CD4-positive, alpha-beta T cell treated with Interleukin-6 at 100 ng/mL for 8 hours (primary cell): ENCODE data around the gene KLHDC3.
A peak's percentile ranks its signal among the peaks of the same experiment; 100 is the strongest.

Experiments used
- DNase-seq: peaks from one replicate; pipeline ENCODE4 v3.0.0-alpha.2; 2020; ENCODE audit warnings: mixed read lengths, low spot score

Gene KLHDC3, protein sequence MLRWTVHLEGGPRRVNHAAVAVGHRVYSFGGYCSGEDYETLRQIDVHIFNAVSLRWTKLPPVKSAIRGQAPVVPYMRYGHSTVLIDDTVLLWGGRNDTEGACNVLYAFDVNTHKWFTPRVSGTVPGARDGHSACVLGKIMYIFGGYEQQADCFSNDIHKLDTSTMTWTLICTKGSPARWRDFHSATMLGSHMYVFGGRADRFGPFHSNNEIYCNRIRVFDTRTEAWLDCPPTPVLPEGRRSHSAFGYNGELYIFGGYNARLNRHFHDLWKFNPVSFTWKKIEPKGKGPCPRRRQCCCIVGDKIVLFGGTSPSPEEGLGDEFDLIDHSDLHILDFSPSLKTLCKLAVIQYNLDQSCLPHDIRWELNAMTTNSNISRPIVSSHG

DNA sequence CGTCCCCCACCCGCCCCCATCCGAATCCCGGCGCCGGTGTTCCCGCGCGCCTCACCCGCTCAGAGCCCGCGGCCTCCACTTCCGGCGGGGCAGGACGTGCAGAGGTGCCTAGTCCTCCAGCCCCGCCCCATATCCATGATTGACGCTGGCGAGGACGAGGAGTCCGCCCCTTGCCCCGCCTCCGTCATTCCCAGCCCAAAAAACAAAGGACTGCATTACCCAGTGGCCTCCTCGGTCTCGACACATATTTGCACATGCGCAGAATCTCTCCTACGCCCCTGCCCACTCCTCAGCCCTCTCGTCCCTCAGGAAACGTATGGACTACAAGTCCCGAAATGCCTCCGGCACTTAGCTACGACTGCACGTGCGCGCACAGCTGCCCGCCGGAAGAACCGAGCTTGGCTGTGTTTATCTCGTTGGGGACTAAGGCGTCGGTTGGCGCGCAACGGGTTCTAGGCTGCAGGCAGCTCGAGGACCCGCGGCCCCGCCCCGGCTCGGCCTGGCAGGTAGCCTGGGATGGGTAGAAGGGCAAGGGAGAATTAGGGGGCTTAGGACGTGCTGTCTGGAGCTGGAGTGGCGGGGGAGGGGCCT, at the start of gene KLHDC3, which contains the start of gene MEA1:
Gene KLHDC3 (plus strand): TSS at position 407 of the 591 bp plus-strand sequence. CDS start 2,944 bp downstream, outside the sequence.
Gene MEA1 (minus strand): TSS at position 104 of the 591 bp plus-strand sequence. CDS start 133 bp downstream, outside the sequence.
- DNase-seq = peak; percentile 100

DNA sequence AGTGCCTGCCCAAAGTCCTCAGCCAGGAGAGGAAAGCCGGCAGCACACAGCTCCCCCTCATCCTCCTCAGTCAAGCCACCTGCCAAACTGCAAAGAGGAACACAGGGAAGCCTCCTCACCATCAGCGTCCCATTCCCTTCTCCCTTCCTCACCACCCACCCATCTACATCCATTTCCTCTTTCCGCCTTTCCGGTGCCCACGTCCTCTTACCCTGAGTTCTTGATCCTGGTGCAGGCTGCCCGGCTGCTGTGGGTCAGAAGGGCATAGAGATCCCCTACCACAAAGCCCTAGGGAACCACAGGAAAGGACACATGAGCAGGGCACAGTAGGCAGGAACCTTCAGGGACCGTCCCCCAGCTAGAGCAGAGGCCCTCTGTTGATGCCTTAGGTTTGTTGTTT, 47.5 kb upstream of the KLHDC3 start:
- no peak for DNase-seq

DNA sequence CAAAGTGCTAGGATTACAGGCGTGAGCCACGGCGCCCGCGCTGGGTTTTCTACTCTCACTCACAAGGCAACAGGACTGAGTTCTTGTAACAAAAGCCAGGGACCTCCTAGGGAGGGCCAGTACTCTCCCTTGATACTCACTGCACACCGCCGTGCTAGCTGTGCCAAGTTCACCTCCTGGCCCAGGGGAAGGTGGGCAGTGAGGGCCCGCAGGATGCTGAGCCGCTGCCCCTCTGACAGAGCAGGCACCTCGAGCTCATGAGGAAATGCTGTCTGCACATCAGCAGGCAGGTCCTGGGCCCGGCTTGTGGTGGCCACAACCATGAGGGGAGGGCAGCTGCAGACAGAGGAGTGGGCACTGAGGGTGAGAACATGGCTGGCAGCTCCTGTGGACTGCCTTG, 46.8 kb upstream of the KLHDC3 start:
- no peak for DNase-seq

DNA sequence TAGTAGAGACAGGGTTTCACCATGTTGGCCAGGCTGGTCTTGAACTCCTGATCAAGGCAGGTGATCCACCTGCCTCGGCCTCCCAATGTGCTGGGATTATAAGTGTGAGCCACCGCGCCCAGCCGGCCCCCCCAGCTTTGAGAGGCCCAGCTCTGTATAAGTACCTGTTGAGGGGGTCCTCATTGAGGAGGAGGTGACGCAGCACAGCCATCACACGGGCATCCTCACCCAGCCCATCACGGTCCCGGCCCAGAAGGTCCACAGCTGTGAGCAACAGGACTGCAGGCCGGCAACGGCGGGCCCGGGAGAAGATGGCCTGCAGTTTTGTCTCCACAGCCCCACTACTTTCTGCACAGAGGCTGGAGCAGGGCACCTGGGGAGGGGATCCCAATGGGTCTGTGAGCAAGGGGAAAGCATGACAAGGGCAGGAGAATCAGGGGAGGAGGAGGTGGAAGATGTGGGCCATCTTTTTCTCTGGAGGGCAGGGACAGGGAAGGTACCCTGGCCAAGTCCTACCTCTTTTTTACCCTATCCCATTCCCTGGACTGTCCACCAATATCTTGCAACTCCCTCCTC, 45.8 kb upstream of the KLHDC3 start:
- no peak for DNase-seq

DNA sequence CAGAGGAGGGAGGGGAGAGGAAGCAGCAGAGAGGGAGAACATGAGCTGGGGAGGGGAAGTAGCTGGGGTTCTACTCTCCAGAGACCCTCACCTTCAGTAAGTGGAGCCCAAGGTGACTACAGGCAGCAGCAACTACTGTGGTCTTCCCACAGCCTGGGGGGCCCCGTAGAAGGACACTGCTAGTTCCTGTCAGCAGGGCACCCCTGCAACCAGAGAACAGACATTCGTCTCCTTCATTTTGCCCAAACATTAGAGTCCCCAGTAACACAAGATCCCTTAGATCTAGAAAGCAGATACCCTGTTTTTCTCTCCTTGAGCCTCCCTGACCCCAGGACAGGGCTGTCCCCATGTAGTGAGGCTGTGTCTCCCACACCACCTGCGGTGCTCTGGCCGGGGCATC, 45.3 kb upstream of the KLHDC3 start:
- DNase-seq = no peak

DNA sequence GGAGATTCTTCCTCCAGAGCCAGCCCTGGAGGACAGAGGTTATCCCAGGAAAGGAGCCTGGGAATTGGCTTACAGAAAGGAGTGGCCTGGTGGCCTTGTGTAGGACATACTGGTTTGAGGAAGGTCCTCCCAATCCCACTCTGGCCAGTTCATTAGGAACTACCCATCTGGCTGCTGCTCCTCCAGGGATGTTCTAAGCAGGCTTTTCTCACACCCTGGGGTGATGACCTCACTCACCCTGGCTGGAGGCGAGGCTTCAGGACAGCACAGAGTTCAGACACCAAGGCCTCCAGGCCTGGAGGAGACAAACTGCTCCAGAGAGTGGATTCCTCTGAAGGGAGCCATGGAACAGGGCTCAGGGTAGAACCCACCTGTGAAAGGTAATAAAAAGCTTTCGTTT, 44.6 kb upstream of the KLHDC3 start:
- DNase-seq = no peak

DNA sequence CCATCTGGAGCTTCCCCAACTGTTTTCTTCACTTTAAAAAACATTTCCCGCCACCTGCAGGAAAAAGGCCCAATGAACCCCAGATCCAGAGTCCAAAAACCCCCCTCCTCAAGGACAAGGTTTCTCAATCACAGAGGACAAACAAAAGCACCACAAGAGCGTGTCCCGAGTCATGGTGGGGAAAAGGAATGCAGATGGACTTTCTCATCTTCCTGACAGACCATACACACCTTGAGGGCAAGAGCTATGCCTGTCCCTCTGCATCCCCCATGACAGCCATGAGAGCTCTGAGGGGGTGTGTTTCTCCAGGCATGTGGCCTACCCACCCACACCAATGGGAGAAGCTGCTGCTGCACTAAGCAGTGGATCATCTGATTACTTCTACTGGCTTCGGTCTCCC, 44.1 kb upstream of the KLHDC3 start:
- no peak for DNase-seq

DNA sequence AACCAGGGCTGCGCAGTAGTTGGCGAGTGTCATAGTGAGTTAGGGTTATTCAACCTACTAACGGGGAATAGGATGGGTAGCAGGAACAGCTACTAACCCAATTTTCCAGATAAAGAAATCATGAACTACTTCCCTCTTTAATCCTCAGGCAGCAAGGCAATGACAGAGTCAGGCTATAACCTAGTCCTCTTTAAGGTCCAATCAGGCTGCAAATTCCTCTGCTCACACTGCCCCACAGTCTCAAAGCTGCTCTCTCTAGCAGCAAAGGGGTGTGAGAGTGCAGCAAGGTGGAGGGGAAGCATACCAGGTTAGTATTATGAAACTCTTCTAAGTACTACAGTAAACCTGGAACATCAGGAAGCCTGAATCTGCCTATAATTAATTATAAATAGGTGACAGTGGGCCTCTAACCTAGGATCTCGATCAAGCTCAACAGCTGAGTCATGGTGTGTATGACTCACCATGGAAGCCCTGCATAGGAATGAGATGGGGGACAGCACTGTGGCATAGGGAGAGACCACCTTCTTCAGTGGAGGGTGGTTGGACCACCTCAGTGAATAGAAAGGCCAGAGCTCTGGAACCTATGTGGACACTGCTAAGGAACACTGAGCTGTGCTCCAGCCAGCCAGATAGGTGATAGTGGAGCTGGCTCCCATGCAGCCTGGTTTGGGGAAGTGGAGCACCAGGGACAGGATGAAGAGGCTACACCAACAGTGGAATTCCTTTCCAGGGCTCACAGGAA, 43.0 kb upstream of the KLHDC3 start:
- DNase-seq = no peak

DNA sequence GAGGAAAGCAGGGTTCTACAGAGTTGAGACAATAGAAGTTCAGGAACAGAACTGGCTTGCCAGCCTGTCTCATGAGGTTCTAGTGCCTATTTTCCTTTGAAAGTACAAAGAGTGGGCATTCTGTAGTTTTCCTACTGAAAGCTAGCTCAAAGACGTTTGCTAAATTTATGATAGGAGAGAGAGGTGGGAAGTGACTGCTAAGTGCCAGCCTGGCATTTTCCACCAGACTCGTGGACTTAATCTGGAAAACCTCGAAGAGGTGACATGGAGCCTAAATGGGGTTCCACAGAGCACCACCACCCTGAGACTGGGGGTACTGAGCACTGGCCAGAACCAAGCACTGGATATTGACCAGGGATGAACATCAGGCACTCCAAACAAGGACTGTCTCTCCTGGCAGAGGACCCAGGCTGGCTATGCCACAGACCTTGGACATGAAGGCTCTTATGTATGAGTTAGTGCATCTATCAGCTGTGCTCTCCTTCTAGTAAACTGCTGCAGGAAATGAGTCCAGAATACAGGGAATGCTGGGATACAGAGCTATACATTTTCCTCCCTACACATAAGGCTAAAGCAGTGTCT, 42.2 kb upstream of the KLHDC3 start:
- DNase-seq = no peak

DNA sequence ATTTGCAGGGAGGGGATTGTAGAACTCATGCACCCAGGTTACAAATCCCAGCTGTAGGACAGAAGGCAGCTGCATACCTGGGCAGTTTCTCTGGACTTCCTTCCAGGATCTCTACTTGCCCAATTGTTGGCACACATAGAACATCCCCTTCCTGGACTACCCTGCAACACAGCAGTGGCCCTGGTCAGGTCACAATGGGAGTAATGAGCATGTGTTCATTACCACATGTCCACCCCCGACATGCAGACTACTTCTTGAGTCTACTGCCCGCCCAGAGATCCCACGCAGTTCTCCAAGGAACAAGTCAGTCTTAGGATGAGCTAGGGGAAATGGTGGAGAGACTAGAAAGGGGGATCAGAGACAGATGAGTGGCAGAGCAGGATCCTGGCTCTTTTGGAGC, 40.1 kb upstream of the KLHDC3 start:
- DNase-seq = no peak

DNA sequence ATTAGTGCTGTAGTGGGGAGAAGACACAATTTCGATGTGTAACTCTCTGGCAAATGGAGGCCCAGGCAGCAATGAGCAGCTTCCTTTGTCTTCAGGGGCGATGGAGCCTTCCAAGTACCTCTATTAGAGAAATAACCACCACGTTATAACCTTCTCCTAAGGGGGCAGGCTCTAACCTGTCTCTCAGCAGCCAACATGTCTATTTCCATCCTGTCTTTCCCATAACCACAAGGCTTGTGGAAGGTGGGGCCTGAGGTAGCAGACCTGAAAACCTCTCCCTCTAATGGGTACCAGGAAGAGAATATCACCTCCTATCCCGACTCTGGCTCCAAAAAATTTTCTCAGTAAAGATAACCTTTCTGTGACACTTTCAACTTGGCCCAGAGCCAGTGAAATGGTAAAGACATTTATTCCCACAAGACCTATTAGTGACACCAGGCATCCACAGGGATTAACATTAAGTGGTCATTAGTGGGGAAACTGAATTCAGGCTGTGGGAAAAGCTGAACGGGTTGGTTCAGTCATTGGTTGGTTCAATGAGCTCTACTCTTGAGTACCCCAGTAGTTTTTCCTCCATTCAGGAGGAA, 39.0 kb upstream of the KLHDC3 start:
- no peak for DNase-seq

DNA sequence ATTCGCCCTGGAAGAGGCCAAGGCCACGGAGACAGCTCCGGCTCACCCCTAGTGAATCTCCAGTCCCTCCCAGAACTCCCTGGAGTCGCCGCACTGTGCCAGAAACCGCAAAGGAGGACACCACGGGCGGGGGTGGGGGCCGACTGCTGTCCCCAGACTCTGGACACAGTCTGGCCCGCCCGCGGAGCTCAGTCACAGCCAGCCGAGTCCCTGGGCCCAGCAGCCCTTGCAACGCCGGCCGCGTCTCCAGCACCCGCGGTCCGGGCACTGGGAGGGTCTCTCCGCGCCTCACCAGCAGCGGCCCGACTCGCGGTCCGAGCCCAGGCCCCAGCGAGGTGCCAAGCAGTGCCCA, 35.6 kb upstream of the KLHDC3 start:
- no peak for DNase-seq

DNA sequence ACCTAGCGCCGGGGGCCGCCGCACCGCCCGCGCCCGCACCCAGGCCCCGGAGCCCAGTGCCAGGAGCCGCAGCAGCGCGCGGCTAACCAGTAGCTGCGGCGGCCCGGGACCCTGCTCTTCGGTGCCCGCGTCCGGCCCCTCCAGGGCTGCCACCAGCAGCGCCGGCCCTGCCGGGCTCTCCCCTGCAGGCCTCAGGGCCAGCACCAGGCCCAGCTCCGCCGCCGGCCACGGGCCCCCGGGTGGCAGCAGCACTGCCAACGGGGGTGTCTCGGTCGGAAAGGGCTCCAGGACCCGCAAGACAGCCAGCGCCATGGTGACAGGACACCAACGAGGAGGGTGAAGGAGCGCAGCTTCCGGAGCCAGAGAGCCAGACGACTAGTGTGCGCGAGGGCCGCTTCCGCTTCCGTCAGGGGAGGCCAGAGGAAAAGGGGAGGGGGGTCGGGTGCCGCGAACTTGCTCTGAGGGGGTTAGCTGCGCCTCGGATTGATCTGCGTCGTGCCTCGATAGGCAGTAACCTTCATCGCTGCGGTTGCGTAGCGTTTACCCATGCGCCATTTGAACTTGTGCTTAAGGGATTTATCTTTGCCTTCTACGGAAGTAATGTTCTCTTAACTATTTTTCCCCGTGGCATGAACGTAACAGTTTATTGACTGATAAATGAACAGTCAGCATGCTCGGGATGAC, 35.1 kb upstream of the KLHDC3 start, which contains the start of gene PEX6:
Gene PEX6 (minus strand): TSS at position 343 of the 684 bp plus-strand sequence. CDS start 31 bp downstream, at position 312.
- peak; percentile 93 for DNase-seq

DNA sequence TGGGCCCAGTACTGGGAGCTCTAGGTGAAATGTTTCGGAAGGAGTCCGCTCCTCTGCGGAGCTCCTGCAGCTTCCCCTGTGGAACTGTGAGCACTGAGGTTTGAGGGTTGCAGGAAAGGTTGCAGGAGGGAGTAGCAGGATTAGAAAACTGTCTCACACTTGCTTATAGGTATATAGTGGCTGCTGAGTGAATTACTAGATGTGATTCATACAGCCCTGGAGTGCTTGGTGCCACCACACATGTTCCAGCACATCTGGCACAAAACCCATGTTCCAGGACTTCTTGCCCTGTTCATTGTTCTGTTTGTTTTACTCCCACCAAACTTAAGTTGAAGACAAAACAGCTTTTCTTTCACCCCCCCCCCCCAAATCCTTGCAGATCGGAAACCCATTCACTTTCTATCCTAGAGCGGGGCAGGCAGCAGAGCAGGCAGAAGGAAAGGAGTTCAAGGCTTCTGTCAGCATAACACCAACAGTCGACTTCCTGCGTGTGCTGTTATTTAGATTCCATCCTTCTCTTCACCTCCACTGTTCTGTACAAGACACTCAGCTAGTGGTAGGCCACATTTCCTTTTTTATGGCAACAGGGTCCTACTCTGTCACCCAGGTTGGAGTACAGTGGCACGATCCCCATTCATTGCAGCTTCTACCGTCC, 34.4 kb upstream of the KLHDC3 start:
- DNase-seq = peak; percentile 7

DNA sequence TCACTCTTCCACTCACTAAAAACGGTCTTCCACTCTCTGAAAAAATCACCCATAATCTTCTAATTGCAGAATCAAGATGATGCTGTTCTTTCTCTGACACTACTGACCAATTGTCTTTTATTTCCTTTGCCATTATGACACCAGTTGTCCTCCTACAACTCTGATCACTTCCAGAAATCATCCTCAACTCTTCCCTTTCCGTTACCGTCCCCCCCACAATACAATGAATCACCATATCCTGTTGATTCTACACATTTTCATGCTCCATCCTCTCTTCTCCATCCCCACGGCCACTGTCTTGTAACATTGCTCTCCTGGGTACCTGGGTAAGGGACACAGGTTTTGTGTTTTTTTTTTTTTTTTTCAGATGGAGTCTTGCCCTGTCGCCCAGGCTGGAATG, 32.2 kb upstream of the KLHDC3 start:
- DNase-seq = no peak

DNA sequence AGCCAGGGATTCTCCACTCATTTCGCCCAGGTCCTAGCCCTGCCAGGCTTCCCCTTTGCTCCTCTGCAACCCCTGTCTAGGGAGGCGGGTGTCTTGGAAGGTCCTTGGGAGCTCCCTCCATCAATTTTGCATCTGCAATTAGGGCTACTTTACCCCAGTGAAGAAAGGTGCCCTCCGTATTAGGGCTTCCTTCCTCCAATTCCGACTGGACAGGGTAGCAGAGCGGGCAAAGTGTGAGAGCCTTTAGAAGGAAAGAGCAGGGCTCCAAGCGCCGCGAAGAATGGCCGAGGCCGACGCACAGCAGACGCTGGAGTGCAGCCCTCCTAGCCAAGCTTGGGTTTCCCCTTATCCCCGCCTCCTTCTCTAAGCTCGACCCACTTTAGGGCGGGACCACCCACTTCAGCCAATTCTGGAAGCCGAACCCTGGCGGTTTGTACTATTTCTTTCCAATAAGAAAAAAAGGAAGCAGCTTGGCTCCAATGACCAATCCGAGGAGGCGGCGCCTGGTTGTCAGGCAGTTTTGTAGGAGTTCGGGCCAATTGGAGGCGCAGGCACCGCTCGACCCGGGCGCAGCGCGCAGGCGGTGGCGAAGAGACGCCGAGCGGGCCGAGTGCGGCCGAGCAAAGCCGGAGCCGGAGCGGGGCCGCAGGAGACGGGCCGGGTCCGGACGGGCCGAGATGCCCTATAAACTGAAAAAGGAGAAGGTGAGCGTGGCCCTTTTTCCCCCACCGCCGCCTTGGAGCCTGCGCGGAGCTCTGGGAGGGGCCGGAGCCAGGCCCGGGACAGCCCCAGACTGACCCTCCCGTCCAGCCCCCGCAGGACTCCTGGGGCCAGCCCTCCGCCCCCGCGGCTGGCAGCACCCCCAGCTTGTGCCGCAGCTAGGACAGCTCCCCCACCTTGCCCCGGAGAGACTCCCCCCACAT, 29.8 kb upstream of the KLHDC3 start, which contains the start of gene PPP2R5D:
Gene PPP2R5D (plus strand): TSS at position 570 of the 923 bp plus-strand sequence. CDS start 108 bp downstream, at position 678.
- DNase-seq = peak; percentile 98

DNA sequence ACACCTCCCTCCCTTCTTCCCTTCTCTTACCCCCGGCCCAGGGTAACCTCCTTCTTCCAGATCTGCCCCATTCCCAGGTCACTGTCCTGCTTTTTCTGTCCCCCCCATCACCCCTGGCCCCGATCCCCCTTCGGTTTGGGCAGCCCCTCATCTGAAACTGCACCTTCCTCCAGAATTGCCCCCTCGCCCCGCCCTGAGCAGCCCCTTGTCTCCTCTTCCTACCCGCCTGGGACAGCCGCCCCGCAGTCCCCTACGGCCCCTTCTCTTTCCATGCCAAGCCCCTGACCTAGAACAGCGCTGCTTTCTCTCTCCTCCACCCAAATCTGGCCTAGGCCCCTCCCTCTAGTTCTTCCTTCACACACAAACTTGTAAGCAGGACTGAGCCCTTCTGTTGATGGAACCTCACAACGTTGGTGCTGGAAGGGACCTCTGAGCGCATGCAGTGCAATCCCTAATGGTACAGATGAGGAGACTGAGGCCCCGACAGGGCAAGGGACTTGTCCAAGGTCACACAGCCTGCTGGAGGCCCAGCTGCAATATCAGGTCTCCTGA, 29.0 kb upstream of the KLHDC3 start:
- peak; percentile 11 for DNase-seq

DNA sequence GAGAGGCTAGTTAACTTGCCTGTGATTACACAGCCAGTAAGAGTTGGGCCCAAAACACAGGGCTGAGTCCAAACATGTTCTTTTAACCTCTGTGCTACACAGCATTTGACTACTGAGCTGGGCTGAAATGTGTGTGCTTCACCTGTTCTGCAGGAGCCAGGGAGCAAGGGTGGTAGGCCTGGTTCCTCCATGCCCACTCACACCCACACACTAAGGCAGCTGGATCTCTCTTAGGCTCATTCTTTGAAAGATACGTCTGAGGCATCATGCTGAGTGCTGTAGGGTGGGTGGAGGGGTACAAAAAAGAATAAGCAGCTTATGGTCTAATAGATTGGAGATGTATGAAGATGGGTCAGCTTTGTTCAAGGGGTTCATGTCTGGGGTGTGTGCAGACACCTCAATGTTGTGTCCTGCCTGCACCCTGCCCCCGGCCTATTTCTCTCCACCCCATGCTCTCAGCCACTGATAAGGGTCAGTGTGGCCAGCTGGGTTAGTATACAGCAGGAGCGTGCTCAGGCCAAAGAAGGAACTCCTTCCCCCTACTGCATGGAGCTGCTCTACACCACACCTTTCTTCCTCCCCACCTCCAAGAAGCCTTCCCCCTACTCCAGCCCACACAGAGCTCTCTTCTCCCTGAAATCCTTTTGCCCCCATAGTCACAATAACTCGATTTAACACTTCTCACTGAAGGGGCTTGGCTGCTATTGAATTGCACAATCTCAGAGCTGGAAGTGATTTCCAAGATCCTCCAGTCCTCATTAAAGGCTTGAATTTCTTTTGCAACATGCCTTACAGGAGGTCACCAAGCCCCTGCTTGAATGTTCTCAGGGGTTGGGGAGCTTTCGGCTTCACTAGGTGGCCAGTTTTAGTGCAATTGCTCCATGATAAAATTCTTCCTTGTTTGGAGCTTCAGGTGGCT, 26.3 kb upstream of the KLHDC3 start:
- no peak for DNase-seq
